SK-MEL-5 (cell line): ENCODE results near the gene SMU1. TPM values are rescaled to one million over a fixed set of nuclear protein-coding genes. Genes with fewer than 3 reads are reported as not detected.
A peak's percentile ranks its signal among the peaks of the same experiment; 100 is the strongest.
"Not testable (repeated sequence)": the region's sequence is repeated elsewhere in the genome, so short reads cannot be mapped to it uniquely, and the experiment has no call there.

Experiments used
- DNase-seq: peaks from one replicate; pipeline ENCODE4 v3.0.0-alpha.2; 2016; ENCODE audit warnings: low read depth, low spot score
- in situ Hi-C: cut with HindIII; loops from 2 replicates; pipeline ENCODE4 v1.10.0; 2016; ENCODE audit warnings: low sequenced_read_pairs, high pct_unique_total_duplicates, low pct_unique_long_range_greater_than_20kb
- total RNA-seq: library from RNA; depleted of rRNA; stranded (reverse); fragments of >200 nt; shearing (Covaris generic); gene quantifications from 2 replicates; pipeline ENCODE4 v1.2.3, GENCODE V29; 2014

SMU1 gene
- total RNA-seq, 1 experiment from 2014 or later: 27.7 TPM

GRCh38 chr9:33025572-33026342, 50.7 kb downstream of the SMU1 start:
- in situ Hi-C loops: no loop called here
- DNase-seq: peak; percentile 45

GRCh38 chr9:33024966-33025571, 51.4 kb downstream of the SMU1 start, which contains the start of gene DNAJA1:
DNAJA1 (plus strand) TSS chr9:33025273; CDS start chr9:33026485, 1,212 bp downstream.
- peak; percentile 87 for DNase-seq
- in situ Hi-C loops: no loop called here

GRCh38 chr9:33024126-33024965, 52.1 kb downstream of the SMU1 start:
- in situ Hi-C loops: no loop called here
- DNase-seq: no peak

GRCh38 chr9:33023661-33024060, 52.8 kb downstream of the SMU1 start:
- in situ Hi-C loops: no loop called here

GRCh38 chr9:33022755-33023154, 53.7 kb downstream of the SMU1 start:
- in situ Hi-C loops: no loop called here
- DNase-seq: no peak

More at GRCh38 chr9:33023661-33024060, 52.8 kb downstream of the SMU1 start:
- DNase-seq: no peak

- in situ Hi-C loops: no loop called here
- no peak for DNase-seq
Observed at GRCh38 chr9:33022303-33022702, 54.2 kb downstream of the SMU1 start.

- in situ Hi-C loops: no loop called here
- no peak for DNase-seq
Observed at GRCh38 chr9:33019797-33020196, 56.7 kb downstream of the SMU1 start.

DNA sequence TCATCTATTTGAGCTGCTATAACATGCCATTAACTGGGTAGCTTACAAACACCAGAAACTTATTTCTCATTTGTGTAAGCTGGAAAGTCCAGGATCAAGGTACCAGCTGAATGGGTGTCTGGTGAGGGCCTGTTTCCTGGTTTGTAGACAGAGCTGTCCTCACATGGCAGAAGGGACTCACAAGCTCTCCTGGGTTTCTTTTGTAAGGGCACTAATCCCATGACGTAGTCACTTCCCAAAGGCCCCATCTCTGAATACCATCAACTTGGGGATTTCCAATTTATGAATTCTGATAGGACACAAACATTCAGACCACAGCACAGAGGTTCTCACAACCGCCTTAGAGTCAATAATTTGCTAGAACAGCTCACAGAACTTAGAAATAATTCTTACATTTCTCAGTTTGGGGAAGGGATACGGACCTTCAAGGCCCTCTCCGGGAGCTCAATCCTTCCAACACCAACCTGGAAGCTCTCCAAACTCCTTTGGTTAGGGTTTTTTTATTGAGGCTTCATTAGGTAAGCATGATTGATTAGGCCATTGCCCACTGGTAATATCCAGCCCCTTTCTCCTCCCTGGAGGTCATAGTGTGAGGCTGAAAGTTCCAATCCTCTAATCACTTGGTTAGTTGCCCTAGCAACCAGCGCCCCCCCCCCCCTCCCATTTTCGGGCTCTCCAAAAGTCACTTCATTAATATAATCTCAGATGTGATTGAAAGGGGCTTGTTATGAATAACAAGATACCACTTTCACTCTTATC, 59.0 kb downstream of the SMU1 start:
- in situ Hi-C loops: no loop called here
- DNase-seq: no peak

GRCh38 chr9:33014665-33015014, 61.8 kb downstream of the SMU1 start:
- in situ Hi-C loops: no loop called here
- peak; percentile 19 for DNase-seq

DNA sequence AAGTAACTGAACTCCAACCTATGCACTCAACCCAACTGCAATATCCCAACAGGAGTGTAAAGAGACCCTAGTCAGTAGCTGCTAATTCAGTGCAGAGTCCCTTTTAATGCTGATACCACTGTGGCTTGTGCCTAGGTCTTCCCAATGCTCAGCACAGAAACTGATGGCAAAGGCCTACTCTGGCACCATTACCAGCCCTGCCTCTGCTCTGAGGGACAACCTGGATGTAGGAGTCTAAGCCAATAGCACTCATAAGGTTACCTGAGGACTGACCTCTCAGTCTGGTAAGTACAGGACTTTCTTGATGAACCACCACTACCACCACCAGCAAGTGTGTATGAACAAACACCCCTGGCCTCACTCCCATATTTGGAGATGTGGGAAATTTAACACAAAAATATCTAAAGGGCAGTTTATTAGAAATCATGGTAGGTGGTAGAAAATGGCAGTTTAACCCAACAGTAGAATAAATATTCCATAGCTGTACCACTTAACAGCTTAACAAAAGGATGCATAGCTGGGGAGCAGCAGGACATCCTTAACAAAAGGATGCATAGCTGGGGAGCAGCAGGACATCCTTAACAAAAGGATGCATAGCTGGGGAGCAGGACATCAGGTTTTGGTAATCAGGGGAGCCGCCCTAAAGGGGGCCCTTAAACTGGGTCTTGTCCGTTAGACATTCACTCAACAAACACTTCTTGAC, 62.4 kb downstream of the SMU1 start:
- no peak for DNase-seq
- in situ Hi-C loops: no loop called here

DNA sequence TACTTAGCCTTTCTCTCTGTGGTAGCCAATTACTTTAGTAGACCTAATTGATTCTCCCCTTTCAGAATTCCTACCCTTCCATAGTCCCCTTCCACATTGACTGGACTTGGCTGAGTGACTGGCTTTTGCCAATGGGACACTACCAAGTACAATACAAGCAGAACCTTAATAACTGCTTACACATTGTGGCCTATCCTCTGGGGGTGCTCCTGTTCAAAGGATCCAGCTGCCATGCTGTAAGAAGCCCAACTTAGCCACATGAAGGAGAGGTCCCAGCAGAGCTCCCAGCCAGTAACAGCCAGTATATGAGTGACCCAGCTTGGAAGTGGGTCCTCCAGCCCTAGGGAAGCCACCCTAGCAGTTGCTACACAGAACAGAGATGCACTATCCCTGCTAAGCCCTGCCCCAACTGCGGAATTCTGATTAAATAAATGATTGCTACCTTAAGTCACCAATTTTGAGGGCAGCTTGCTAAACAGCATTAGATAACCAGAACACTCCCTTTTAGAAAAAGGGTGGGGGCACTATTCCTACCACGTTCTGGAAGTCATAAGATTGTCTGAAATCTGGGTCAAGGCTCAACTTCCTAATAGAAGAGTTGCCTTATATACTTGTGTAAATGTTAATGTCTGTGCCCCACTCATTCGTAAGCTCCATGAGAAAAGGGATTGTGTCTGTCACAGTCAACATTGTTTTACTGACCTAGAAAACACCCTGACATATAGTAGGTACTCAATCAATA, 64.0 kb downstream of the SMU1 start:
- DNase-seq: no peak
- in situ Hi-C loops: no loop called here

GRCh38 chr9:33011831-33012230, 64.6 kb downstream of the SMU1 start:
- in situ Hi-C loops: no loop called here
- DNase-seq: no peak

GRCh38 chr9:33007755-33008154, 68.7 kb downstream of the SMU1 start:
- DNase-seq: peak; percentile 4
- in situ Hi-C loops: no loop called here

- in situ Hi-C loops, DNase-seq: not testable (repeated sequence)
Observed at GRCh38 chr9:33005335-33005734, 71.1 kb downstream of the SMU1 start.

GRCh38 chr9:33000682-33001055, 75.8 kb downstream of the SMU1 start:
- peak; percentile 7 for DNase-seq
- in situ Hi-C loops: not testable (repeated sequence)

DNA sequence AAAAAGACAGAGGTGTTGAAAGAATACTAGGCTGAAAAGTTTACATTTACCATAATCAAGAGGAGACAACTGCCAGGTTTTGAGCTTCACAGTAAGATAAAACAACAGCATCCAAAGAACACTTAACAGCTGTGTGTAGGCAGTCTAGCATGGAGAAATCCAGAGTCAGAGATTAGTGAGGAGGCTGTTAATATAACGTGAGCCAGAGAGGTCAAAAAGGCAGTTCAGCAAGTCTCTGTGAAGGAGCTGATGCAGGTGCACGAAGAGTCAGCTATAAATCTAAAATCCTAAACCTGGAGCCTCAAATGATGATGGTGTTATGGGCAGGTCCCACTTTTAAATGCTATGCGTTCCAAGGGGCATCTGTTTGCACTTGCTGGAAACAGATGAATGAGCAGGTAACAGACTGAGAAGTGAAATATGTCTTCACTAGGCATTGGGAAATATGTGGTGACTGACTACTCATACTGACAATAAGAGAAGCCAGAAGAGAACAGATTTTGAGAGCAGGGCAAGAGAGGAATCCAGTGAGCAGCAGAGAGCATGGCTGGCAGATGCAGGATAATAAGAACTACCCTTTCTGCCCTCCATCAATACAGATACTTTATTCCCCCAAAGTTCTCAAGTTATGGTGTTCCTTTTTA, 83.8 kb downstream of the SMU1 start:
- no peak for DNase-seq
- in situ Hi-C loops: no loop called here
